Prostate gland (tissue), 2 donors: ENCODE results near the gene AMPH.

Source experiments
- CTCF ChIP-seq, 4 experiments: fragments of 200-600 bp in 2 of 4; fragments of 450-650 bp in 2 of 4; sonication (generic) in 2 of 4; IDR thresholded peaks; 1 replicate in 3 of 4; 2 replicates in 1 of 4; pipeline ENCODE4 v1.5.1; 2016 to 2019; ENCODE audit warnings: antibody characterized with exemption in 4 of 4, mild to moderate bottlenecking in 2 of 4, moderate library complexity in 2 of 4
- POLR2A ChIP-seq: fragments of 450-650 bp; IDR thresholded peaks from one replicate; pipeline ENCODE4 v1.6.1; 2016; ENCODE audit warnings: antibody characterized with exemption, mild to moderate bottlenecking

GRCh38 chr7:38518541-38518940 is 112.6 kb downstream of the AMPH start:
- TF ChIP-seq POLR2A (no peak), CTCF (IDR thresholded peaks at IDR 0.05) (no peak)
